Embryonic facial prominence (tissue), 1 donor: ENCODE data around the gene BRSK2.
"Not testable (repeated sequence)": the region's sequence is repeated elsewhere in the genome, so short reads cannot be mapped to it uniquely, and the experiment has no call there.

Source experiments
- DNase-seq: peaks from one replicate; pipeline ENCODE4 v3.0.0-alpha.2; 2016; ENCODE audit errors: extremely low spot score

The BRSK2 gene

GRCh38 chr11:1389932-1390568, at the start of gene BRSK2:
Gene BRSK2, plus strand, starts transcription at chr11:1389934. Its CDS starts 351 bp downstream, at chr11:1390285.
- DNase-seq: no peak

GRCh38 chr11:1340111-1340510, 49.6 kb upstream of the BRSK2 start:
- DNase-seq: no peak

GRCh38 chr11:1341226-1341625, 48.5 kb upstream of the BRSK2 start:
- DNase-seq: not testable (repeated sequence)

GRCh38 chr11:1341928-1342524, 47.7 kb upstream of the BRSK2 start:
- DNase-seq: no peak

GRCh38 chr11:1342946-1343345, 46.8 kb upstream of the BRSK2 start:
- no peak for DNase-seq

GRCh38 chr11:1343391-1344055, 46.2 kb upstream of the BRSK2 start:
- no peak for DNase-seq

- DNase-seq: no peak
These were observed 45.6 kb upstream of the BRSK2 start for GRCh38 chr11:1344056-1344635.

- DNase-seq: no peak
These were observed 43.8 kb upstream of the BRSK2 start for GRCh38 chr11:1345737-1346513.

GRCh38 chr11:1346669-1347390, 42.9 kb upstream of the BRSK2 start:
- no peak for DNase-seq

GRCh38 chr11:1347411-1347999, 42.2 kb upstream of the BRSK2 start:
- not testable (repeated sequence) for DNase-seq

GRCh38 chr11:1348146-1348795, 41.5 kb upstream of the BRSK2 start:
- no peak for DNase-seq

- no peak for DNase-seq
These were observed 40.9 kb upstream of the BRSK2 start for GRCh38 chr11:1348796-1349326.

GRCh38 chr11:1349327-1350041, 40.2 kb upstream of the BRSK2 start:
- DNase-seq: no peak

- no peak for DNase-seq
These were observed 39.5 kb upstream of the BRSK2 start for GRCh38 chr11:1350086-1350725.

GRCh38 chr11:1351278-1351937, 38.3 kb upstream of the BRSK2 start:
- DNase-seq: no peak

- DNase-seq: no peak
These were observed 36.9 kb upstream of the BRSK2 start for GRCh38 chr11:1352696-1353382.

GRCh38 chr11:1353383-1354124, 36.2 kb upstream of the BRSK2 start:
- no peak for DNase-seq
